Ascending aorta (tissue), 2 donors: Measurements from ENCODE around the gene LSMEM2. TPM values are rescaled to one million over a fixed set of nuclear protein-coding genes. Genes with fewer than 3 reads are reported as not detected.

Source experiments
- DNase-seq, 2 donors: peaks; one replicate each; pipeline ENCODE4 v3.0.0-alpha.2; 2019; ENCODE audit warnings: low spot score in 2 of 2
- H3K27ac ChIP-seq, 2 donors: fragments of 200-600 bp; sonication (generic); one replicate each; pipeline ENCODE4 v1.5.1; 2016 to 2017; ENCODE audit warnings: mild to moderate bottlenecking in 1 of 2
- H3K27me3 ChIP-seq: fragments of 200-600 bp; sonication (generic); one replicate; pipeline ENCODE4 v1.5.1; 2017
- H3K36me3 ChIP-seq, 2 donors: fragments of 200-600 bp; sonication (generic); one replicate each; pipeline ENCODE4 v1.5.1; 2016
- H3K4me1 ChIP-seq, 2 donors: fragments of 200-600 bp; sonication (generic); one replicate each; pipeline ENCODE4 v1.5.1; 2016 to 2017; ENCODE audit warnings: mild to moderate bottlenecking in 1 of 2
- H3K4me3 ChIP-seq, 2 donors: fragments of 200-600 bp; sonication (generic); one replicate each; pipeline ENCODE4 v1.5.1; 2016 to 2017; ENCODE audit warnings: mild to moderate bottlenecking in 1 of 2
- H3K9me3 ChIP-seq, 2 donors: fragments of 200-600 bp; sonication (generic); one replicate each; pipeline ENCODE4 v1.5.1; 2016
- intact Hi-C: fragments of 100-400 bp; cut with DNase I; formaldehyde crosslinking; loops from one replicate; pipeline ENCODE4 v1.15.1; 2023
- total RNA-seq: library from RNA; depleted of rRNA; stranded (reverse); fragments of >200 nt; gene quantifications from one replicate; pipeline ENCODE4 v1.1.0, GENCODE V29; 2016
- TF ChIP-seq, protein P1 (sequence below), 3 experiments: fragments of 200-600 bp in 2 of 3; fragments of 450-650 bp in 1 of 3; sonication (generic) in 2 of 3; IDR thresholded peaks; one replicate each; pipeline ENCODE4 v1.5.1; 2016 to 2019; ENCODE audit warnings: antibody characterized with exemption in 3 of 3, mild to moderate bottlenecking in 1 of 3, moderate library complexity in 1 of 3

Gene LSMEM2
- total RNA-seq, 1 donor from 2014 or later, result not detected

GRCh38 chr3:50233176-50233575, 45.7 kb upstream of the LSMEM2 start:
- DNase-seq, result no peak
- TF ChIP-seq, protein P1, sequence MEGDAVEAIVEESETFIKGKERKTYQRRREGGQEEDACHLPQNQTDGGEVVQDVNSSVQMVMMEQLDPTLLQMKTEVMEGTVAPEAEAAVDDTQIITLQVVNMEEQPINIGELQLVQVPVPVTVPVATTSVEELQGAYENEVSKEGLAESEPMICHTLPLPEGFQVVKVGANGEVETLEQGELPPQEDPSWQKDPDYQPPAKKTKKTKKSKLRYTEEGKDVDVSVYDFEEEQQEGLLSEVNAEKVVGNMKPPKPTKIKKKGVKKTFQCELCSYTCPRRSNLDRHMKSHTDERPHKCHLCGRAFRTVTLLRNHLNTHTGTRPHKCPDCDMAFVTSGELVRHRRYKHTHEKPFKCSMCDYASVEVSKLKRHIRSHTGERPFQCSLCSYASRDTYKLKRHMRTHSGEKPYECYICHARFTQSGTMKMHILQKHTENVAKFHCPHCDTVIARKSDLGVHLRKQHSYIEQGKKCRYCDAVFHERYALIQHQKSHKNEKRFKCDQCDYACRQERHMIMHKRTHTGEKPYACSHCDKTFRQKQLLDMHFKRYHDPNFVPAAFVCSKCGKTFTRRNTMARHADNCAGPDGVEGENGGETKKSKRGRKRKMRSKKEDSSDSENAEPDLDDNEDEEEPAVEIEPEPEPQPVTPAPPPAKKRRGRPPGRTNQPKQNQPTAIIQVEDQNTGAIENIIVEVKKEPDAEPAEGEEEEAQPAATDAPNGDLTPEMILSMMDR (IDR thresholded peaks at IDR 0.05), result no peak
- intact Hi-C loops, result no loop called here
- Histone ChIP-seq H3K36me3 (no peaks in the 10 kb centered on the region), H3K27ac (no peak overlapping the region), H3K27me3 (no peaks in the 10 kb centered on the region), H3K4me1 (peaks cover under 1 to 5% of the 10 kb centered on the region in 2 donors), H3K9me3 (no peaks in the 10 kb centered on the region), H3K4me3 (no peak overlapping the region)

DNA sequence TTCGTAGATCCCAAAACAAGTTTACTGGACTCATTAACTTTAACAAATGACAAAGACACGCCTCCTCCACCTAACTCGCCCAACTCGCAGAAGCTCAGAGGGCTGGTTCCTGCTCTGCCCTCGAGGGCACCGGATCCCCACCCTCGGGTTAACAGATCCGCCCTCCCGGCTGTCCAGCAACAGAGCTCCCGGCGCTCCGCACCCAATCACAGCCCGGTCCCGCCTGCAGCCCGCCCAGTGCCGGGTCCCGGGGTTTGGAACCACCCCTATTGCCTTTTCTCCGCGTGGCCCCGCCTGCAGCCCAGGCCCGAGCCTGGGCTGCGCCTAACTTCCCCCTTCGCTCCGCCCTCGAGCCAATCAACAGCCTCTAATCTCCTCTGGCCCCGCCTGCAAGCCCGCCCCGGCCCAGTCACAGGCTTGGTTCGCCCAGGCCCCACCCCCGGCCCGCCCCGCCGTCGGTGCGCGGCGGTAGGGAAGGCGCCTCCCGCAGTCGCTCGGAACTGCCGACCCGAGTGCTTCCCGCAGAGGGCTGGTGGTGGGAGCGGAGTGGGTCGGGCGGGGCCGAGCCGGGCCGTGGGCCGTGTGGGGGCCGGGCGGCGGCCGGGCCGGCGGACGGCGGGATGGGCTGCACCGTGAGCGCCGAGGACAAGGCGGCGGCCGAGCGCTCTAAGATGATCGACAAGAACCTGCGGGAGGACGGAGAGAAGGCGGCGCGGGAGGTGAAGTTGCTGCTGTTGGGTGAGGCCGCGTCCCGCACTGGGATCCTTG, 43.0 kb upstream of the LSMEM2 start, which contains the start of gene GNAI2:
GNAI2 (plus strand) TSS at position 489 of the 768 bp plus-strand sequence; CDS start at position 621, 132 bp downstream.
- Histone ChIP-seq H3K9me3 (no peaks in the 10 kb centered on the region), H3K4me1 (peaks cover 22 to 23% of the 10 kb centered on the region in 2 donors), H3K27me3 (no peaks in the 10 kb centered on the region), H3K36me3 (peaks cover 5 to 10% of the 10 kb centered on the region in 2 donors), H3K4me3 (peak within 1 kb of the TSS; percentile 96 to 97), H3K27ac (peak within 1 kb of the TSS; percentile 92 to 95)
- DNase-seq, result peak; percentile 98 to 99
- intact Hi-C loops, result loop anchor here (1.0 kb wide), 1 partner anchor 9 kb away; no protein-coding TSS in a partner anchor
- TF ChIP-seq, protein P1 (IDR thresholded peaks at IDR 0.05), result peak in 1 of 3 experiments; percentile 32

DNA sequence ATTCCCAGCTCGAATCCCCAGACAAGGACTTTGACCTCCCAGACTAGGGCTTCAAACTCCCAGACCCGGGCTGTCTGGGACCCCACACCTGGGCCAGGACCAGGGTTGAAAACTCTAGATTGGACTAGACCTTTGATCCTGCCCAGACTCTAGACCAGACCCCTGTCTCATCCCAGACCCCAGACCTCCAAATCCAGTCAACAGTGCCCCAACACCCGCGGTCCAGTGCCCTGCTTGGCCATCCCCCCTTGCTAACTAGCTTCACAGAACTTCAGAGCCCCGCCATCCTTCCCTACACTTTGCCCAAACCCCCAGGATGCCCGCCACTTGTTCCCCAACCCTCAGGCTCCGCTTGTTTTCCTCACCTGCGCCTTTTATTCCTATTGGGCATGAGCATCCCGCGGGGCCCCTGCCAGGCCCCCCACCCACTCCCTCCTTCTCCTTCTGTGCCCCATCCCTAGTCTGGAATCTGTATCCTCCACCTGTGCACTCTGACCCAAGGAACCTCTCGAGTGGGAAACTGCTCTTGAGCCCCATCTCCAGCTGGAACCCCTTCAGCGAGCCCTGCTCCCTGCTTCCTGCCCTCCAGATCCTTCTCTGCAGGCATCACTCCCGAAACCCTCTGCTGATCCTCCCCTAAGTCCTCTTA, 42.3 kb upstream of the LSMEM2 start:
- H3K27me3 ChIP-seq, result no peaks in the 10 kb centered on the region
- intact Hi-C loops, result no loop called here
- peaks cover 27 to 30% of the 10 kb centered on the region in 2 donors for H3K4me1 ChIP-seq

DNA sequence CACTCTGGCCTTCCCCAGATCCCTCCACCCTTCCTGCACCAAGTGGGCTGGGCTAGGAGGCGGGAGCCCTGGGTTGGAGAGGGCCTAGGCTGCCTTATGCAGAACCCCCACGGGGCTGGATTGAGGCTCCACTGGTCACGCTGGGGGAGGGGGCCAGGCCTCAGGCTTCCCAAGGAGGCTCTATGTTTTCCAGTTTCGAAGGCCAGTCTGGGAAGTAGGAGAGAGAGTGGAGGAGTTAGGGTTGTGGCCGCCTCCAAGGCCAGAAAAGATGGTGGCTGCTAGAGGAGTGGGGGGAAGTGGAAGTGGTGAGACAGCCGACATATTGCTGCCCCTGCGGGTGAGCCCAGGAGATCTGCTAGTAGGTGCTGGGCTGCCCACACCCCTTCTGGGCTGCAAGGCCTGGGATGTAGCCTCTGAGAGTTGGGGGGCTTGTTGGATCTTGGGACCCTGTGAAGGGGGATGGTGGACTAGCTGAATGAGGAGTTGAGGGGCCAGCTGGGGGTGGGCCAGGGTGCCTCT, 41.7 kb upstream of the LSMEM2 start:
- Histone ChIP-seq H3K4me3 (peak overlapping the region; percentile 96 to 97), H3K4me1 (peaks cover 30 to 36% of the 10 kb centered on the region in 2 donors), H3K9me3 (no peaks in the 10 kb centered on the region), H3K27me3 (no peaks in the 10 kb centered on the region), H3K27ac (peak overlapping the region; percentile 92 to 95), H3K36me3 (peaks cover 8 to 10% of the 10 kb centered on the region in 2 donors)
- intact Hi-C loops, result no loop called here
- DNase-seq, result no peak
- TF ChIP-seq, protein P1 (IDR thresholded peaks at IDR 0.05), result no peak

More for the DNA sequence above, 42.3 kb upstream of the LSMEM2 start:
- Histone ChIP-seq H3K9me3 (no peaks in the 10 kb centered on the region), H3K36me3 (peaks cover 5 to 10% of the 10 kb centered on the region in 2 donors), H3K27ac (peak overlapping the region; percentile 92 to 95), H3K4me3 (peak overlapping the region; percentile 96 to 97)
- no peak for DNase-seq
- TF ChIP-seq, protein P1 (IDR thresholded peaks at IDR 0.05), result no peak

DNA sequence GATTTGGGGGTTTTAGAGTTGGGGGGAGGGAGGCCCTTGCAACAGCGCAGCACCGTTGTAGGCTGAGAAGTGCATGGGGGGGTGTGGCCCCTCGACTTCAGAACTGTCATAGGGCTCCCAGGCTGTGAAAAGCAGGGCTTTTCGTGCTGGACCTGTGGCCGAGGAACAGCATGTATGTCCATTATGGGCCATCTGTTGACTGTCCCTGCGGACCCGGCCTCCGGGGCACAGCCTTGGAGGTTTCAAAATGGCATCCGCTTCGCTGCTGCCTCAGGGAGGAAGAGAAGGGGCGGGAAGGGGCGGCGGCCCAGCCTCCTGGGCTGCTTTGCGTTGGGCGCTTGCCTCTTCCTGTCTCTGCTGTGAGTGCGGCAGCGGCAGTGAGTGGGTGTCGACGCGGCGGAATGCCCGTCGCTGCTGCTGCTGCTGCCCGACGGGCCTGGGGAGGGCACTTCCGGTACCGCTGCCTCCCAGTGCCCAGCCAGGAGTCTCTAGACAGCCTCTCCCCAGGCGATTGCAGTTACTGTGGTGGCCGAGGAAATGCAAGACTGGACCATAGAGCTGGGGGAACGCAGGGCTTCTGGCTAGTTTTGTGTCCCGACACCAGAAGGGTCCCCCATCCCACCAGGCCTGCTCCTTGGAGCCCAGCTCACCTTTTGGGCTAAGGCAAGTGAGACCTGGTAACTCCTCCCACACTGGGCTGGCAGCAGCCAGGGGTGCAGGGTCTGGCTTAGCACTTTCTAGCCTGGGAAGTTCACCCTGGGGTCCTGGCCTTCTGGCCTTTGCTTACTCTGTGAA, 40.9 kb upstream of the LSMEM2 start:
- intact Hi-C loops, result loop anchor here (1.0 to 2.0 kb wide), 2 partner anchors 8 to 27 kb away; no protein-coding TSS in a partner anchor
- Histone ChIP-seq H3K27me3 (no peaks in the 10 kb centered on the region), H3K36me3 (peaks cover 9 to 10% of the 10 kb centered on the region in 2 donors), H3K27ac (peak overlapping the region; percentile 92 to 95), H3K4me3 (peak overlapping the region; percentile 96 to 97), H3K4me1 (peaks cover 33 to 44% of the 10 kb centered on the region in 2 donors), H3K9me3 (no peaks in the 10 kb centered on the region)
- TF ChIP-seq, protein P1 (IDR thresholded peaks at IDR 0.05), result no peak
- DNase-seq, result peak; percentile 72 to 96
